Suprapubic skin (tissue), 3 donors: ENCODE results near the gene ROBO2.

Experiments used
- CTCF ChIP-seq, 2 donors: fragments of 200-600 bp in 1 of 2; fragments of 450-650 bp in 1 of 2; sonication (generic) in 1 of 2; IDR thresholded peaks; one replicate each; pipeline ENCODE4 v1.5.1; 2016 to 2019; ENCODE audit warnings: antibody characterized with exemption in 2 of 2, mild to moderate bottlenecking in 1 of 2, moderate library complexity in 1 of 2
- POLR2A ChIP-seq, 2 donors: fragments of 450-650 bp; IDR thresholded peaks; one replicate each; pipeline ENCODE4 v1.6.1; 2017; ENCODE audit warnings: antibody characterized with exemption in 2 of 2, mild to moderate bottlenecking in 2 of 2, moderate library complexity in 2 of 2

- no peak for TF ChIP-seq CTCF (IDR thresholded peaks at IDR 0.05)
- TF ChIP-seq POLR2A (IDR thresholded peaks at IDR 0.05) = no peak
Observed at GRCh38 chr3:77203851-77204250, 164.0 kb downstream of the ROBO2 start.
